ENCODE measurements around the gene XPNPEP1.

XPNPEP1 gene

DNA sequence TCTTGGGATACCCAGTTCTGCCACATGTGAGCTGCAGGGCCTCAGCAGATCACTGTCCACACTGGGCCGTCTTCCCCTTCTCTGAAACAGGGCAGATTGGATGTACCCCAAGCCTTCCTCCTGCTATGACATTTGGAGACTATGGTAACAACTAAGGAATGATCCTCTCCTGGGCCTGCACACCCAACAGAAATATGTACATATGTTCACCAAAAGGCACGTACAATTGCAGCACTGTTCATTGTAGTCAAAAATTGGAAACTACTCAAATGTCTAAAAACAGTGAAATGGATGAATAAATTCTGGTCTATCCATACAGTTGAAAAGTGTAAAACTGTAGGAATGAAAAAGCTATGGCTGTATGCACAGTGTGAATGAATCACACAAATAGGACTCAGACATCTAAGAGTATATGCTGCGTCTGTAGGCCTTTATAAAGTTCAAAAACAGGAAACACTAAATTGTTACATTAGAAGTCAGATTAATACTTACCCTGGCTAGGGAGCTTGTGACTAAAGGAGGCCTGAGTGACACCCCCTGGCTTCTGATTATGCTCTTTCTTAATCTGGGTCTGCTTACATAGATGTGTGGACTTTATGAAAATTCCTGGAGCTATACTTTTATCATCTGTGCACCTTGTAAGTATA is 16.1 kb upstream of the XPNPEP1 start:
- no peaks in the 10 kb centered on the region for H3K36me3 ChIP-seq
- no peaks in the 10 kb centered on the region for H3K4me1 ChIP-seq

DNA sequence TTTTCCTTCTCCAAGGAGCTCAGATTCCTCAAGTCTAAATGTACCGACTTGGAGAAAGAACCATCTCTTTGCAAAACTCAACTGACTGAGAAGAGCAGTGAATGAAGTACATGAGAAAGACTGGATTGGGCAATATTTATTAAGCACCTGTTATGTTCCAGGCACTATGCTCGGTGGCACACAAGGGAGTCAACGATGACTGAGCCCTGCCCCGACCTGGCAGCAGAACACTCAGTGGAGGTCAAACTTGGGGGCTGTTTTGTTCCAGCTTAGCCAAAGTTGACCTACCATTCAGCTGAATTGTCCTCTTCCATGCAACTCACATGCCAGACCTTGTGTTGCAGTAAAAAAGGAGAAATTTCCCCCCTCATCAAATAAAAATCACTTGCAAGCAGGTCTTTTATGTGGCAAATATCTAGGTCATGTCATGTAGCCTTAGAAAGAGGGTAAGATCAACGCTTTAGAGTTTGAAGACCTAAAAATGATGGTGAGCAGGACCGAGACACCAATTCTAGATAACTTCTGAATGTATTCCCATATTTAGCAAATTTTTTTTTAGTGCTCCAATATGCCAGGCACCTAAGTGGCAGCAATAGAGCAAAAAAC is 14.3 kb upstream of the XPNPEP1 start:
- no peak for DNase-seq
- TF ChIP-seq, protein P1, sequence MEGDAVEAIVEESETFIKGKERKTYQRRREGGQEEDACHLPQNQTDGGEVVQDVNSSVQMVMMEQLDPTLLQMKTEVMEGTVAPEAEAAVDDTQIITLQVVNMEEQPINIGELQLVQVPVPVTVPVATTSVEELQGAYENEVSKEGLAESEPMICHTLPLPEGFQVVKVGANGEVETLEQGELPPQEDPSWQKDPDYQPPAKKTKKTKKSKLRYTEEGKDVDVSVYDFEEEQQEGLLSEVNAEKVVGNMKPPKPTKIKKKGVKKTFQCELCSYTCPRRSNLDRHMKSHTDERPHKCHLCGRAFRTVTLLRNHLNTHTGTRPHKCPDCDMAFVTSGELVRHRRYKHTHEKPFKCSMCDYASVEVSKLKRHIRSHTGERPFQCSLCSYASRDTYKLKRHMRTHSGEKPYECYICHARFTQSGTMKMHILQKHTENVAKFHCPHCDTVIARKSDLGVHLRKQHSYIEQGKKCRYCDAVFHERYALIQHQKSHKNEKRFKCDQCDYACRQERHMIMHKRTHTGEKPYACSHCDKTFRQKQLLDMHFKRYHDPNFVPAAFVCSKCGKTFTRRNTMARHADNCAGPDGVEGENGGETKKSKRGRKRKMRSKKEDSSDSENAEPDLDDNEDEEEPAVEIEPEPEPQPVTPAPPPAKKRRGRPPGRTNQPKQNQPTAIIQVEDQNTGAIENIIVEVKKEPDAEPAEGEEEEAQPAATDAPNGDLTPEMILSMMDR (IDR thresholded peaks at IDR 0.05; ENCODE audit: low read depth, low read length) = no peak
- no peaks in the 10 kb centered on the region for H3K36me3 ChIP-seq
- no peak overlapping the region for H3K4me3 ChIP-seq (ENCODE audit: low read depth, low read length)
- no peaks in the 10 kb centered on the region for H3K4me1 ChIP-seq
- no peaks in the 10 kb centered on the region for H3K9me3 ChIP-seq
- H3K27me3 ChIP-seq = no peaks in the 10 kb centered on the region

More for the DNA sequence above, 16.1 kb upstream of the XPNPEP1 start:
- Histone ChIP-seq H3K9me3 (no peaks in the 10 kb centered on the region), H3K4me3 (ENCODE audit: low read depth, low read length) (no peak overlapping the region), H3K27me3 (no peaks in the 10 kb centered on the region)
- DNase-seq = no peak
- TF ChIP-seq, protein P1 (IDR thresholded peaks at IDR 0.05; ENCODE audit: low read depth, low read length) = no peak

DNA sequence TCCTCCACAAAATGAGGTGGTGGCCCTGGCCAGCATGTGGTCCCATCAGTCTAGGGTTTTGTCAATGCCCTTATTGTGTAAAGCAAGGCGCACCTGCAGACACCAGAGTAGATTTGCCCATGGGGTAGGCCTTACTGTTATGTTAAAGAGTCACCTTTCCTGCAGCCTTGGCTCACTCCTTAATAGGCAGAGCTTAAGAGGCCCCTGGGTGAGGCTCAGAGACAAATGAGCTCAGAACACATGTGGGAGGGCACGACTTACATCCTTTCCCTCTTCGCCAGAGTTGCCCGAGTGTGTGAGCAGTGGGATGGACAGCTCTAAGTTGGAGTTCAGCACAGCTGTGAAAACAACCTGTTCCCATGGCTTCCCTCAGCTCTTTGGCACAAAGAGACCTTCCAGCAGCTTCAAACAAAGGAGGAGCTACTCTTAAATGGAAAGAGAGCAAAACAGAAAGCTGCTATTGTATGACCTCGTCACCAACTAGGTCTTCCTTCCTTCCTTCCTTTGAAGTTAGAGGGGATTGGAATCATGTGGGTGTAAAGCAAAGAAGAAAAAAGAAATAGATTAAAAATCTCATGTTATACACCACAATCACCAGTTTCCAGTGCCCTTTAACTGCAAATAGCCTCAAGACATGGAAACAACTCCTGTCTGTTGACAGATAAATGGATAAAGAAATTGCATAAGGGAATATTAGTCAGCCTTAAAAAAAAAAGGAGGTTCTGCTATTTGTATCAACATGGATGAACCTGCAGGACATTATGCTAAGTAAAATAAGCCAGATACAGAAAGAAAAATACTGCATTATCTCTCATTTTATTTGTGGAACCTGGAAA is 11.9 kb upstream of the XPNPEP1 start:
- no peak overlapping the region for H3K4me3 ChIP-seq (ENCODE audit: low read depth, low read length)
- no peaks in the 10 kb centered on the region for H3K27me3 ChIP-seq
- H3K4me1 ChIP-seq = no peaks in the 10 kb centered on the region
- H3K9me3 ChIP-seq = no peaks in the 10 kb centered on the region
- no peak for DNase-seq
- TF ChIP-seq, protein P1 (IDR thresholded peaks at IDR 0.05; ENCODE audit: low read depth, low read length) = no peak
- H3K36me3 ChIP-seq = no peaks in the 10 kb centered on the region

DNA sequence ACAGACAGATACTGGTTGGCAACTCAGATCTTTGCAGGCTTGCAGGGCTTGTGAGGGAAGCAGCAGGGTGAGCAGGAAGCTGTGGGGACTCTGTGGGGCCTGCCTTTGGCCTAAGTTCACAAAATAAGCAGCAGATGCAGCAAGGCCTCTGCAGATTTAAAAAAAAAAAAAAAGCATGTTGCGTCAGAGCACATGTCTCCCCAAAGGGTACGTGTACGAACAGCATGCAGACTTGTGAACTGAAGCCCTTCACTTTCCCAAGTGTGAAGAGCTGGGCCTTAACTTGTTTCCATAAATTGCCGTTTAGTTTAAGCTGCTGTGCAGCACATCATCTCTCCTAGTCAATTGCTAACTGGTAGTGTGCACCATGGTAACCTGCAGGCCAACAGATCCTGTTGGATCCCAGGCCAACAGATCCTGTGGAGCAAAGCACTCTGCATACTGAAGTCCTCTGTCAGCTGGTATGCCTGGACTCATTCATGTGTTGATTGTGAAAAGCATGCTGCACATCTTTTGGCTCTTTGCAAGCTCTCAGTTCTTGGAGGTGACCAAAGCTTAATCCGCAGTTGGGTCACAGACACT is 10.8 kb upstream of the XPNPEP1 start:
- Histone ChIP-seq H3K4me1 (no peaks in the 10 kb centered on the region), H3K36me3 (no peaks in the 10 kb centered on the region), H3K27me3 (no peaks in the 10 kb centered on the region), H3K4me3 (ENCODE audit: low read depth, low read length) (no peak overlapping the region), H3K9me3 (no peaks in the 10 kb centered on the region)
- TF ChIP-seq, protein P1 (IDR thresholded peaks at IDR 0.05; ENCODE audit: low read depth, low read length) = no peak
- DNase-seq = no peak

DNA sequence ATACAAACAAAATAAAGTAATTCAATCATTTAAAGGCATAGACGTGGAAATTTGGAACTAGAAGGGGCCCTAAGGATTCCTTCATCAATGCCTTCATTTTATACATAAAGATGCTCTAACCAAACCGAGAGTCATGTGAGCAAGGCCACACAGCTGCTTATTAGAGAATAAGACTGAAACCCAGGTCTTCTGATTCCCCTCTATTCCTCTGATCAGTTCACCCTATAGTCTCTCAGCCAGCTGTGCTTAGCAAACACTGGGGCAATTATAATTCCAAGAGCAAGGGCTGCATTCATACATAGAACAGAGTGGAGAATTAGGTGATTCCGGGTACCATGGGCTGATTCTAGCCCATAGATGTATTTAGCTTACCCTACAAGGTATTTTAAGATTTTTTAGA is 9.7 kb upstream of the XPNPEP1 start:
- H3K27me3 ChIP-seq = no peaks in the 10 kb centered on the region

More for the DNA sequence above, 9.7 kb upstream of the XPNPEP1 start:
- Histone ChIP-seq H3K9me3 (no peaks in the 10 kb centered on the region), H3K4me3 (ENCODE audit: low read depth, low read length) (no peak overlapping the region), H3K36me3 (no peaks in the 10 kb centered on the region), H3K4me1 (no peaks in the 10 kb centered on the region)
- TF ChIP-seq, protein P1 (IDR thresholded peaks at IDR 0.05; ENCODE audit: low read depth, low read length) = no peak
- DNase-seq = no peak
